H1 (cell line): Measurements from ENCODE around the gene GLRA1. TPM values are rescaled to one million over a fixed set of nuclear protein-coding genes. Genes with fewer than 3 reads are reported as not detected.

Experiments used
- CTCF ChIA-PET: fragments of 300-600 bp; sonication (Branson Sonifier 250); formaldehyde crosslinking; loops from one replicate; lab custom pipeline; 2021; ENCODE audit not compliant: partially characterized antibody; lab: Charles Lee
- POLR2A ChIA-PET: fragments of 300-600 bp; sonication (Branson Sonifier 250); formaldehyde crosslinking; loops from one replicate; lab custom pipeline; 2021; ENCODE audit warnings: inconsistent platforms; ENCODE audit not compliant: partially characterized antibody; lab: Charles Lee
- DNase-seq, 2 experiments: peaks; one replicate each; pipeline versions ENCODE4 v3.0.0 to v3.0.0-alpha.2; 2010 to 2022; ENCODE audit warnings: low spot score in 2 of 2, low read depth in 1 of 2, mixed read lengths in 1 of 2
- FAIRE-seq: peaks from 2 replicates; lab custom pipeline; 2011; peaks lifted over from hg19 to GRCh38; lab: Jason Lieb, UNC
- H2AFZ ChIP-seq: 2 replicates; pipeline ENCODE4 v1.8.1; 2012; ENCODE audit warnings: low read length, inconsistent platforms
- H2AK5ac ChIP-seq: 2 replicates; pipeline ENCODE4 v1.6.1; 2013; ENCODE audit warnings: low read depth, low read length
- H2BK120ac ChIP-seq: replicated peaks from 2 replicates; pipeline ENCODE3; 2013; ENCODE audit warnings: low read depth, low read length, inconsistent platforms
- H2BK12ac ChIP-seq: 2 replicates; pipeline ENCODE4 v1.6.1; 2013; ENCODE audit warnings: low read depth, low read length
- H2BK15ac ChIP-seq: 2 replicates; pipeline ENCODE4 v1.6.1; 2013; ENCODE audit warnings: low read length
- H2BK20ac ChIP-seq: 2 replicates; pipeline ENCODE4 v1.6.1; 2013; ENCODE audit warnings: low read length
- H2BK5ac ChIP-seq: 2 replicates; pipeline ENCODE4 v1.6.1; 2013; ENCODE audit warnings: low read depth, low read length
- H3K14ac ChIP-seq: 2 replicates; pipeline ENCODE4 v1.6.1; 2013; ENCODE audit warnings: inconsistent platforms; ENCODE audit not compliant: insufficient read length
- H3K18ac ChIP-seq: 2 replicates; pipeline ENCODE4 v1.6.1; 2013; ENCODE audit warnings: low read length; ENCODE audit errors: extremely low read depth
- H3K23ac ChIP-seq: 2 replicates; pipeline ENCODE4 v1.6.1; 2013; ENCODE audit warnings: inconsistent platforms; ENCODE audit not compliant: insufficient read length
- H3K23me2 ChIP-seq: 2 replicates; pipeline ENCODE4 v1.6.1; 2013; ENCODE audit warnings: low read depth, low read length
- H3K27ac ChIP-seq: 2 replicates; pipeline ENCODE4 v1.6.1; 2011; ENCODE audit warnings: low read depth, low read length, inconsistent platforms
- H3K27me3 ChIP-seq, 4 experiments: replicated peaks in 1 of 4; 1 replicate in 1 of 4; 2 replicates in 3 of 4; pipeline versions ENCODE4 v1.6.1 to v1.8.1; 2011 to 2013; ENCODE audit warnings: low read length in 3 of 4, mild to moderate bottlenecking in 3 of 4, inconsistent platforms in 2 of 4, mixed read lengths in 2 of 4, moderate library complexity in 1 of 4; ENCODE audit not compliant: control insufficient read depth in 3 of 4, insufficient read depth in 3 of 4; ENCODE audit errors: extremely low read depth in 1 of 4
- H3K36me3 ChIP-seq, 4 experiments: 2 replicates each; pipeline versions ENCODE4 v1.6.1 to v1.8.1; 2011 to 2013; ENCODE audit warnings: mild to moderate bottlenecking in 4 of 4, low read length in 3 of 4, moderate library complexity in 2 of 4, control low read depth in 1 of 4, inconsistent platforms in 1 of 4; ENCODE audit not compliant: insufficient read depth in 4 of 4, control insufficient read depth in 2 of 4
- H3K4ac ChIP-seq: replicated peaks from 2 replicates; pipeline ENCODE3; 2013; ENCODE audit warnings: low read length, low read depth, mixed read lengths, inconsistent platforms; ENCODE audit not compliant: insufficient read length
- H3K4me1 ChIP-seq, 4 experiments: replicated peaks in 1 of 4; 1 replicate in 1 of 4; 2 replicates in 3 of 4; pipeline versions ENCODE4 v1.6.1 to v1.8.1; 2011 to 2013; ENCODE audit warnings: low read length in 3 of 4, inconsistent platforms in 2 of 4, mixed read lengths in 1 of 4; ENCODE audit not compliant: insufficient read depth in 4 of 4, control insufficient read depth in 3 of 4
- H3K4me2 ChIP-seq, 2 experiments: 2 replicates each; pipeline versions ENCODE4 v1.6.1 to v1.8.1; 2011 to 2013; ENCODE audit warnings: low read depth in 2 of 2, low read length in 2 of 2, control low read depth in 1 of 2, inconsistent platforms in 1 of 2, mild to moderate bottlenecking in 1 of 2; ENCODE audit not compliant: insufficient read depth in 1 of 2
- H3K4me3 ChIP-seq, 4 experiments: fragments of 200-600, 300-600 bp in 1 of 4; sonication (generic), shearing (Covaris generic), sonication (Bioruptor Twin) in 1 of 4; 2 replicates each; pipeline versions ENCODE4 v1.5.1 to v1.8.1; 2011 to 2016; ENCODE audit warnings: low read length in 4 of 4, low read depth in 3 of 4, control low read depth in 2 of 4, inconsistent platforms in 2 of 4, mild to moderate bottlenecking in 2 of 4, mixed read lengths in 1 of 4, moderate library complexity in 1 of 4; ENCODE audit not compliant: insufficient read depth in 2 of 4; ENCODE audit errors: extremely low read depth in 1 of 4
- H3K56ac ChIP-seq: replicated peaks from 2 replicates; pipeline ENCODE3; 2013; ENCODE audit warnings: low read depth, mild to moderate bottlenecking, mixed read lengths, low read length, inconsistent platforms; ENCODE audit not compliant: insufficient read length
- H3K79me1 ChIP-seq: 2 replicates; pipeline ENCODE4 v1.6.1; 2013; ENCODE audit warnings: low read depth, low read length, control low read depth
- H3K79me2 ChIP-seq, 2 experiments: 2 replicates each; pipeline versions ENCODE4 v1.6.1 to v1.8.1; 2012 to 2013; ENCODE audit warnings: low read length in 2 of 2, mild to moderate bottlenecking in 2 of 2, inconsistent platforms in 1 of 2; ENCODE audit not compliant: insufficient read depth in 2 of 2, control insufficient read depth in 1 of 2
- H3K9ac ChIP-seq, 4 experiments: replicated peaks in 1 of 4; 1 replicate in 1 of 4; 2 replicates in 3 of 4; pipeline versions ENCODE4 v1.6.1 to v1.8.1; 2011 to 2013; ENCODE audit warnings: low read depth in 3 of 4, low read length in 3 of 4, control low read depth in 2 of 4, mild to moderate bottlenecking in 2 of 4, moderate library complexity in 2 of 4, inconsistent platforms in 1 of 4; ENCODE audit errors: extremely low read depth in 1 of 4
- H3K9me3 ChIP-seq, 2 experiments: 2 replicates each; pipeline versions ENCODE4 v1.6.1 to v1.8.1; 2012 to 2013; ENCODE audit warnings: mild to moderate bottlenecking in 2 of 2, moderate library complexity in 2 of 2, control low read depth in 1 of 2, inconsistent platforms in 1 of 2, low read depth in 1 of 2, low read length in 1 of 2, mixed read lengths in 1 of 2; ENCODE audit not compliant: insufficient read depth in 2 of 2
- H4K20me1 ChIP-seq, 2 experiments: replicated peaks in 1 of 2; 2 replicates each; pipeline versions ENCODE3 to v1.8.1; 2011 to 2013; ENCODE audit warnings: inconsistent platforms in 2 of 2, low read length in 2 of 2, mild to moderate bottlenecking in 1 of 2; ENCODE audit not compliant: insufficient read depth in 2 of 2, control insufficient read depth in 1 of 2
- H4K5ac ChIP-seq: 2 replicates; pipeline ENCODE4 v1.6.1; 2013; ENCODE audit warnings: low read length, low read depth, mixed read lengths, inconsistent platforms; ENCODE audit not compliant: insufficient read length
- H4K8ac ChIP-seq: 2 replicates; pipeline ENCODE4 v1.8.0; 2013; ENCODE audit warnings: mild to moderate bottlenecking, moderate library complexity, low read length, inconsistent platforms; ENCODE audit not compliant: insufficient read depth; ENCODE audit errors: extremely low read depth
- H4K91ac ChIP-seq: replicated peaks from 2 replicates; pipeline ENCODE3; 2013; ENCODE audit warnings: low read length, mixed read lengths, inconsistent platforms; ENCODE audit not compliant: insufficient read length
- ATF2 ChIP-seq: IDR thresholded peaks from 2 replicates; pipeline ENCODE4 v1.6.1; 2012; ENCODE audit warnings: low read length, inconsistent platforms
- BRCA1 ChIP-seq: IDR thresholded peaks from 2 replicates; pipeline ENCODE4 v1.6.1; 2012; ENCODE audit warnings: low read depth, low read length, improper control_type of control experiment
- E2F6 ChIP-seq: IDR thresholded peaks from 2 replicates; pipeline ENCODE4 v1.6.1; 2012; ENCODE audit warnings: inconsistent platforms
- EGR1 ChIP-seq: IDR thresholded peaks from 2 replicates; pipeline ENCODE4 v1.6.1; 2011; ENCODE audit warnings: low read depth, low read length, borderline replicate concordance
- EZH2 ChIP-seq: fragments of 200-600 bp; sonication (generic); IDR thresholded peaks from 2 replicates; pipeline ENCODE4 v1.7.1; 2012; ENCODE audit warnings: low read depth, mild to moderate bottlenecking, moderate library complexity, low read length, inconsistent platforms; ENCODE audit not compliant: severe bottlenecking
- NANOG ChIP-seq: IDR thresholded peaks from 2 replicates; pipeline ENCODE4 v1.6.1; 2011; ENCODE audit warnings: low read length, low read depth, mild to moderate bottlenecking, inconsistent platforms; ENCODE audit not compliant: insufficient read depth, poor library complexity, severe bottlenecking
- POLR2AphosphoS5 ChIP-seq: IDR thresholded peaks from 2 replicates; pipeline ENCODE4 v1.6.1; 2011; ENCODE audit warnings: low read depth, low read length
- RAD21 ChIP-seq, 2 experiments: IDR thresholded peaks in 1 of 2; conservative IDR thresholded peaks in 1 of 2; 2 replicates each; pipeline ENCODE4 v1.6.1; 2011; ENCODE audit warnings: low read depth in 2 of 2, low read length in 2 of 2, improper control_type of control experiment in 1 of 2, inconsistent platforms in 1 of 2, mild to moderate bottlenecking in 1 of 2, moderate library complexity in 1 of 2
- SAP30 ChIP-seq: fragments of 300-600 bp; sonication (generic); IDR thresholded peaks from 2 replicates; pipeline ENCODE4 v1.7.1; 2012; ENCODE audit warnings: low read length, moderate library complexity, mild to moderate bottlenecking, inconsistent platforms; ENCODE audit not compliant: insufficient read depth, insufficient replicate concordance
- TCF12 ChIP-seq: IDR thresholded peaks from 2 replicates; pipeline ENCODE4 v1.6.1; 2011; ENCODE audit warnings: low read depth, mild to moderate bottlenecking, low read length
- YY1 ChIP-seq: IDR thresholded peaks from 2 replicates; pipeline ENCODE4 v1.6.1; 2011; ENCODE audit warnings: low read depth, mild to moderate bottlenecking, low read length
- WGBS, 2 experiments: shearing (Covaris generic) in 1 of 2; methylation state at CpG; one replicate each; pipeline versions ENCODE4 v1.1.6 to v1.1.7; 2013 to 2015; ENCODE audit warnings: low lambda C conversion rate in 2 of 2, mixed read lengths in 2 of 2, inconsistent platforms in 1 of 2, low coverage in 1 of 2, missing lambda C conversion rate in 1 of 2; ENCODE audit not compliant: insufficient replicate concordance in 2 of 2, insufficient coverage in 1 of 2, insufficient read length in 1 of 2; ENCODE audit errors: extremely low coverage in 1 of 2, missing lambda C conversion rate in 1 of 2; 5-methylcytosine and 5-hydroxymethylcytosine counted together
- polyA plus RNA-seq, 7 experiments: library from polyadenylated mRNA; depleted of rRNA in 3 of 7; stranded (reverse) in 5 of 7; unstranded in 2 of 7; fragments of >200 nt in 5 of 7; fragments of 200-250 nt in 2 of 7; gene quantifications; 1 replicate in 5 of 7; 2 replicates in 1 of 7; 4 replicates in 1 of 7; pipeline versions ENCODE4 v1.2.1 to v1.2.3, GENCODE V29; 2011 to 2013; ENCODE audit warnings: missing spikeins in 2 of 7, mixed read lengths in 2 of 7
- total RNA-seq: library from RNA; stranded (reverse); fragmentation: NEBNext Ultra II Directional; extraction: Animal tissue kit (Norgen Biotek cat#: 25700); gene quantifications from 2 replicates; pipeline ENCODE4 v1.2.1, GENCODE V29; 2021

Gene GLRA1
- total and polyA plus RNA-seq, 2 of the 8 experiments (the other 6 are each of a cell fraction or from before 2014, with no cell fraction given) = not detected

DNA sequence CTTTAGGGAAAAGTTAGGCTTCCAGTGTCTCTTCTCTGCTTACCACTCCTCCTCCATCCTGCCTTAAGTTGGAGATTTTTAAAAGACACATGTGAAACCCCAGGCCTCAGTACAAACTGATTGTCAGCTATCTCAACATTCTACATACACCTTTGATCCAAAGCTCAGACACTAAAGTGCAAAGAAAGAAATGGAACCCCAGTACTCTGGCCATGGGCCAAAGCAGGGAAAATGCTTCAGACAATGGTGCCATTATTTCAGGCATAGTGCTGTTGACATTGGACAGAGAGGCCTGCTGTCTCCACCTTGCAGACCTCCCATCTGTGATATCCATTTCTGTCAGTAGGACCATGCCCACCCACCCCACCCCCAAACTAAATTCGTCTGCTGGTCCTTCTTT, 103.7 kb downstream of the GLRA1 start:
- no peaks in the 10 kb centered on the region for H3K27me3 ChIP-seq
- no peak overlapping the region for H3K4me2 ChIP-seq
- H3K4me1 ChIP-seq = peaks cover 0 to 4% (median under 1%) of the 10 kb centered on the region in 4 experiments; a peak in 3 of 7 replicates
- DNase-seq (no peak), FAIRE-seq (no peak)
- no peak overlapping the region for H4K91ac ChIP-seq
- no peak overlapping the region for H3K4me3 ChIP-seq
- peaks cover 0 to 4% (median 1%) of the 10 kb centered on the region in 4 experiments; a peak in 1 of 8 replicates for H3K36me3 ChIP-seq
- H3K14ac ChIP-seq = no peak overlapping the region
- no peak overlapping the region for H2BK15ac ChIP-seq
- no peak overlapping the region for H4K8ac ChIP-seq
- H3K4ac ChIP-seq = no peak overlapping the region
- WGBS, 2 experiments = 100% methylated on average over 1 of the region's 1 CpG; no CpG with 5 or more reads in 1 of the 2 experiments
- H4K5ac ChIP-seq = no peak overlapping the region
- H2BK120ac ChIP-seq = no peak overlapping the region
- H3K9me3 ChIP-seq = no peaks in the 10 kb centered on the region
- no peak overlapping the region for H3K23ac ChIP-seq
- H3K79me2 ChIP-seq = no peaks in the 10 kb centered on the region
- H2AK5ac ChIP-seq = no peak overlapping the region
- POLR2A ChIA-PET = interaction anchor here (1.2 to 1.8 kb wide), 2 partner anchors 9 to 50 kb away, joined by 4 read pairs; no protein-coding TSS in a partner anchor
- no peak overlapping the region for H2BK20ac ChIP-seq
- no peak overlapping the region for H3K56ac ChIP-seq
- H2BK12ac ChIP-seq = no peak overlapping the region
- CTCF ChIA-PET = interaction anchor here (0.9 kb wide), 1 partner anchor 322 kb away, joined by 5 read pairs; no protein-coding TSS in a partner anchor
- H3K9ac ChIP-seq = no peak overlapping the region
- H3K79me1 ChIP-seq = no peaks in the 10 kb centered on the region
- no peaks in the 10 kb centered on the region for H3K23me2 ChIP-seq
- no peaks in the 10 kb centered on the region for H4K20me1 ChIP-seq
- H3K27ac ChIP-seq = no peak overlapping the region
- no peak overlapping the region for H3K18ac ChIP-seq
- H2BK5ac ChIP-seq = no peak overlapping the region
- H2AFZ ChIP-seq = no peak overlapping the region
- TF ChIP-seq EZH2 (no peak), SAP30 (no peak), ATF2 (no peak), NANOG (no peak), TCF12 (no peak), EGR1 (no peak), E2F6 (no peak), YY1 (no peak), RAD21 (IDR thresholded peaks at IDR 0.05 in 1 of 2, conservative IDR thresholded peaks at IDR 0.05 in 1 of 2; ENCODE audit: low read depth in 2 of 2, low read length in 2 of 2) (no peak), BRCA1 (no peak), POLR2AphosphoS5 (no peak)
